Left ventricle myocardium inferior (tissue), 1 donor: ENCODE results near the gene SPINT1. TPM values are rescaled to one million over a fixed set of nuclear protein-coding genes. Genes with fewer than 3 reads are reported as not detected.

Source experiments
- DNase-seq: peaks from one replicate; pipeline ENCODE4 v3.0.0-alpha.2; 2020
- H3K27ac ChIP-seq: fragments of 200-600 bp; replicated peaks from 2 replicates; pipeline ENCODE4 v1.8.0; 2021
- H3K27me3 ChIP-seq: fragments of 200-600 bp; 2 replicates; pipeline ENCODE4 v1.8.0; 2021; ENCODE audit warnings: low read depth
- H3K36me3 ChIP-seq: fragments of 200-600 bp; 2 replicates; pipeline ENCODE4 v1.8.0; 2021
- H3K4me1 ChIP-seq: fragments of 200-600 bp; 2 replicates; pipeline ENCODE4 v1.8.0; 2021
- H3K4me3 ChIP-seq: fragments of 200-600 bp; 2 replicates; pipeline ENCODE4 v1.8.0; 2021; ENCODE audit warnings: mild to moderate bottlenecking, moderate library complexity
- H3K9me3 ChIP-seq: fragments of 200-600 bp; replicated peaks from 2 replicates; pipeline ENCODE4 v1.8.0; 2021
- CTCF ChIP-seq: fragments of 200-600 bp; IDR thresholded peaks from 2 replicates; pipeline ENCODE4 v1.8.0; 2021; ENCODE audit warnings: antibody characterized with exemption, mild to moderate bottlenecking, borderline replicate concordance
- intact Hi-C: fragments of 100-400 bp; cut with micrococcal nuclease; formaldehyde crosslinking; loops from one replicate; pipeline ENCODE4 v1.11.0; 2022
- total RNA-seq: library from RNA; stranded (reverse); fragmentation: NEBNext Ultra II Directional; extraction: Animal tissue kit (Norgen Biotek cat#: 25700); gene quantifications from one replicate; pipeline ENCODE4 v1.2.1, GENCODE V29; 2021
- donor health status: DM: no; HTN: yes; CAD: no; lungs with severe emphysema.

SPINT1 gene
- total RNA-seq, 1 donor from 2014 or later, result 0.55 TPM

GRCh38 chr15:40825661-40826422 lies 18.0 kb upstream of the SPINT1 start:
- no peak for DNase-seq
- no peak overlapping the region for H3K4me3 ChIP-seq
- H3K9me3 ChIP-seq, result no peaks in the 10 kb centered on the region
- intact Hi-C loops, result no loop called here
- H3K4me1 ChIP-seq, result peaks cover 3% of the 10 kb centered on the region
- no peaks in the 10 kb centered on the region for H3K36me3 ChIP-seq
- no peak for TF ChIP-seq CTCF
- no peak overlapping the region for H3K27ac ChIP-seq
- peaks cover 5% of the 10 kb centered on the region for H3K27me3 ChIP-seq

GRCh38 chr15:40826423-40827075 lies 17.3 kb upstream of the SPINT1 start:
- intact Hi-C loops, result no loop called here
- H3K36me3 ChIP-seq, result no peaks in the 10 kb centered on the region
- no peak for DNase-seq
- H3K9me3 ChIP-seq, result no peaks in the 10 kb centered on the region
- TF ChIP-seq CTCF, result no peak
- H3K27me3 ChIP-seq, result peaks cover 5% of the 10 kb centered on the region
- no peak overlapping the region for H3K27ac ChIP-seq
- H3K4me3 ChIP-seq, result no peak overlapping the region
- H3K4me1 ChIP-seq, result peaks cover 3% of the 10 kb centered on the region

- intact Hi-C loops, result no loop called here
Observed at GRCh38 chr15:40828447-40829036, 15.3 kb upstream of the SPINT1 start, which contains the start of gene PPP1R14D. Gene PPP1R14D (minus strand): TSS chr15:40828708. CDS start chr15:40828641, 67 bp downstream.

GRCh38 chr15:40829115-40829514 lies 14.7 kb upstream of the SPINT1 start:
- no peak for TF ChIP-seq CTCF
- Histone ChIP-seq H3K36me3 (no peaks in the 10 kb centered on the region), H3K4me3 (no peak overlapping the region), H3K27me3 (peaks cover 5% of the 10 kb centered on the region), H3K27ac (no peak overlapping the region), H3K9me3 (no peaks in the 10 kb centered on the region), H3K4me1 (peaks cover 3% of the 10 kb centered on the region)
- DNase-seq, result no peak
- intact Hi-C loops, result no loop called here

More at GRCh38 chr15:40828447-40829036, 15.3 kb upstream of the SPINT1 start, which contains the start of gene PPP1R14D:
- H3K4me3 ChIP-seq, result no peak within 1 kb of the TSS
- H3K9me3 ChIP-seq, result no peaks in the 10 kb centered on the region
- H3K27me3 ChIP-seq, result peaks cover 5% of the 10 kb centered on the region
- peaks cover 3% of the 10 kb centered on the region for H3K4me1 ChIP-seq
- no peaks in the 10 kb centered on the region for H3K36me3 ChIP-seq
- no peak within 1 kb of the TSS for H3K27ac ChIP-seq
- DNase-seq, result no peak
- no peak for TF ChIP-seq CTCF

GRCh38 chr15:40830884-40831283 lies 13.0 kb upstream of the SPINT1 start:
- intact Hi-C loops, result no loop called here
- DNase-seq, result no peak
- Histone ChIP-seq H3K27me3 (peaks cover 5% of the 10 kb centered on the region), H3K36me3 (no peaks in the 10 kb centered on the region), H3K4me3 (no peak overlapping the region), H3K4me1 (no peaks in the 10 kb centered on the region), H3K27ac (no peak overlapping the region), H3K9me3 (no peaks in the 10 kb centered on the region)
- no peak for TF ChIP-seq CTCF
